NB4 (cell line): ENCODE measurements around the gene PDE4B.

Experiments used
- CTCF ChIP-seq: IDR thresholded peaks from one replicate; pipeline ENCODE4 v1.5.1; 2012; ENCODE audit warnings: low read depth, low read length
- MAX ChIP-seq: IDR thresholded peaks from 2 replicates; pipeline ENCODE4 v1.6.1; 2011; ENCODE audit warnings: low read depth, low read length
- POLR2A ChIP-seq: IDR thresholded peaks from 2 replicates; pipeline ENCODE4 v1.6.1; 2011; ENCODE audit warnings: mild to moderate bottlenecking; ENCODE audit not compliant: insufficient read length; ENCODE audit errors: extremely low read depth

GRCh38 chr1:65845535-65846060 lies 52.9 kb downstream of the PDE4B start:
- TF ChIP-seq MAX, result no peak
- TF ChIP-seq CTCF, result no peak
- no peak for TF ChIP-seq POLR2A
